IPS-18a (cell line): ENCODE results near the gene HID1.

Source experiments
- H3K27ac ChIP-seq: one replicate; pipeline ENCODE4 v1.5.1; 2013; ENCODE audit warnings: low read length
- H3K27me3 ChIP-seq: one replicate; pipeline ENCODE4 v1.6.1; 2013; ENCODE audit warnings: mild to moderate bottlenecking, low read length; ENCODE audit not compliant: control insufficient read depth, insufficient read depth
- H3K36me3 ChIP-seq: one replicate; pipeline ENCODE4 v1.6.1; 2013; ENCODE audit warnings: low read depth, low read length; ENCODE audit not compliant: control insufficient read depth
- H3K4me1 ChIP-seq: one replicate; pipeline ENCODE4 v1.6.1; 2013; ENCODE audit warnings: low read depth, low read length; ENCODE audit not compliant: control insufficient read depth
- H3K4me3 ChIP-seq: one replicate; pipeline ENCODE4 v1.5.1; 2013; ENCODE audit warnings: low read length
- H3K9ac ChIP-seq: one replicate; pipeline ENCODE4 v1.6.1; 2013; ENCODE audit warnings: mild to moderate bottlenecking, low read length, moderate library complexity
- H3K9me3 ChIP-seq: one replicate; pipeline ENCODE4 v1.6.1; 2013; ENCODE audit warnings: low read depth, low read length; ENCODE audit not compliant: control insufficient read depth

The HID1 gene, protein sequence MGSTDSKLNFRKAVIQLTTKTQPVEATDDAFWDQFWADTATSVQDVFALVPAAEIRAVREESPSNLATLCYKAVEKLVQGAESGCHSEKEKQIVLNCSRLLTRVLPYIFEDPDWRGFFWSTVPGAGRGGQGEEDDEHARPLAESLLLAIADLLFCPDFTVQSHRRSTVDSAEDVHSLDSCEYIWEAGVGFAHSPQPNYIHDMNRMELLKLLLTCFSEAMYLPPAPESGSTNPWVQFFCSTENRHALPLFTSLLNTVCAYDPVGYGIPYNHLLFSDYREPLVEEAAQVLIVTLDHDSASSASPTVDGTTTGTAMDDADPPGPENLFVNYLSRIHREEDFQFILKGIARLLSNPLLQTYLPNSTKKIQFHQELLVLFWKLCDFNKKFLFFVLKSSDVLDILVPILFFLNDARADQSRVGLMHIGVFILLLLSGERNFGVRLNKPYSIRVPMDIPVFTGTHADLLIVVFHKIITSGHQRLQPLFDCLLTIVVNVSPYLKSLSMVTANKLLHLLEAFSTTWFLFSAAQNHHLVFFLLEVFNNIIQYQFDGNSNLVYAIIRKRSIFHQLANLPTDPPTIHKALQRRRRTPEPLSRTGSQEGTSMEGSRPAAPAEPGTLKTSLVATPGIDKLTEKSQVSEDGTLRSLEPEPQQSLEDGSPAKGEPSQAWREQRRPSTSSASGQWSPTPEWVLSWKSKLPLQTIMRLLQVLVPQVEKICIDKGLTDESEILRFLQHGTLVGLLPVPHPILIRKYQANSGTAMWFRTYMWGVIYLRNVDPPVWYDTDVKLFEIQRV

DNA sequence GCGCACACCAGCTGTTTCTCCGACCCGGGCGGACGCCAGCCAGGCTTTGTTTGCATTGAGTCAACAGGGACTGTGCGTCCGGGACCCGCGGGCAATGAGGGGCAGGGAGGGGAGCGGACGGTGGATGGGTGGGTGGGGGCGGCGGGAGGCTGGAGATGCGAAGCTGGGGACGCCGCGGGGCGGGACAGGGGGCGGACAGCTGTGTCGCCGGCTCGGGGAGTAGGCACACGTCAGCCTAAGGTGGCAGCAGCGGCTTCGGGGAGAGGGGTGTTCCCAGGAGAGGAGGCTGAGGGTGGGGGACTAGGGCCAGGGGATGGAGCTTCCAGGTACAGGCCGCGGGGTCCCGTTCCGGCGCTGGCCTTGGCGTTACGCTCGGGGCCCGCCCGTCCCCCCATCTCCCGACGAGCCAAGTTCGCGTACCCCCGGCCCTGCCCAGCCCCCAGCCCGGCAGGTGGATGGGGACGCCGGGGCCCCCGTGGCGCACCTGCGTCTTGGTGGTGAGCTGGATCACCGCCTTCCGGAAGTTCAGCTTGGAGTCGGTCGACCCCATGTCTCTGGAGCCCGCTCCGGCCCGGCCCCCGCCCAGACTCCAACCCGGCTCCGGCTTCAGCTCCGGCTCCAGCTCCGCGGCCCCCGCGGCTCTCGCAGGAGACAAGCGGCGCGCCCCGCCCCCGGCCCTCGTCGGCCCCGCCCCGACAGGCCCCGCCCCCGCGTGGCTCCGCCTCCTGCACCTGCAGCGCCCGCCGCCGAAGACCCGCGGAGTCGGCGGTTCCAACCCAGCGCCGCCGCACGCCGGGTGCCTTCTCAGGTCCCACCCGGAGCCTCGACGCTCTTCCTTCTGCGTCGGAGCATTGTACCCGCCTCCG lies at the start of gene HID1:
TSS of gene HID1 (minus strand) at position 653 of the 866 bp plus-strand sequence. CDS start at position 550, 103 bp downstream.
- Histone ChIP-seq H3K9me3 (no peaks in the 10 kb centered on the region), H3K36me3 (no peaks in the 10 kb centered on the region), H3K27ac (no peak within 1 kb of the TSS), H3K9ac (no peak within 1 kb of the TSS), H3K27me3 (peaks cover 59% of the 10 kb centered on the region), H3K4me1 (peaks cover 6% of the 10 kb centered on the region), H3K4me3 (peak within 1 kb of the TSS; percentile 61)

DNA sequence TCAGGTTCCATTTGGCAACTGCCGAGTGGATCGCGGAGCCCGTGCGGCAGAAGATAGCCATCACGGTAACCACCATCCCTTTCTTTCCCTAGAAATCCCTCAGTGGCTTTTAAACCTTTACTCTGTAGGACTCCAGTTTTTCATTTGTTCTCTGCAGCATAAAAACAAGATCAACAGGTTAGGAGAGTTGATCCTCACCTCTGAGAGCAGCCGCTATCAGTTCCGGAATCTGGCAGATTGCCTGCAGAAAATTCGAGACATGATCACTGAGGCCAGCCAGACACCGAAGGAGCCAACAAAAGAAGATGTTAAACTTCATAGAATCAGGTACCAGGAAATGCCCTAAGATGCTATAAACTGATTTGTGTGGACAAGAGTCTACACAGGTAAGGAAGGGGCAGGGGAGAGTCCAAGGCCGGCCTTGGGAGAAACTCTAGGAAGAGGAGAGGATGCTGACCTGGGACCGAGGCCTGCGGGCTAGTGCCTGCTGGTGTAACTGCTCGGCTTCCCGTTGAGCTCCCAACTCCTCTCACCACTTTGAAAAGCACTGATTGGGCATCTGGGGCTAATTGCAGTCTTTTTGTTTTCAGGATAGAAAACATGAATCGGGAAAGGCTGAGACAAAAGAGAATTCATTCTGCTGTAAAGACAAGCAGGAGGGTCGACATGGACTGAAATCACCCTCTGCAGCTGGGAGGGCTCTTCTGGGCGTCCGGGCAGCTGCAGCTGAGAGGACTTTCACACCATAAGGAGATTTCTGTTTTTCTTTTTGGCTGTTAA lies 48.0 kb upstream of the HID1 start:
- Histone ChIP-seq H3K27me3 (no peaks in the 10 kb centered on the region), H3K4me3 (no peak overlapping the region), H3K9ac (no peak overlapping the region), H3K9me3 (no peaks in the 10 kb centered on the region), H3K4me1 (no peaks in the 10 kb centered on the region), H3K36me3 (peaks cover 26% of the 10 kb centered on the region), H3K27ac (no peak overlapping the region)

DNA sequence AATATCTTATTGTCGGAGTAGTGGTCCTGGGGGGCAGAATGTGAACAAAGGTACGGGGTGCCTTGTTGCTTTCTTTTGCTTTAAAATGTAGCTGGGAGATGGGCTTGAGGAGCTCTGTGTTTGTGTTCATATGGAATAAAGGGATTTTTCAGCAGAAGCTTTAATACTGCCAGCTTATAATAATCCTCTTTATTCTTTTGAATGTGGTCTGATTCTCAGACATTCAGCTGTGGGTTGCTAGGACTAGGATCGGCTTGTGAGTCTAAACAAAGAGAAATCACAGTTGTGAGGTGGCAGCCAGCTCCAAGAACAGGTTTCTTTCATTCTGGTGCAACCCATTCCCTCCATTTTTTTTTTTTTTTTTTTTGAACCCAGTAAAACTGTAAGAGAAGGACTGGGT lies 47.2 kb upstream of the HID1 start:
- peaks cover 26% of the 10 kb centered on the region for H3K36me3 ChIP-seq
- no peak overlapping the region for H3K9ac ChIP-seq
- H3K4me3 ChIP-seq = no peak overlapping the region
- H3K9me3 ChIP-seq = no peaks in the 10 kb centered on the region
- no peaks in the 10 kb centered on the region for H3K4me1 ChIP-seq
- H3K27me3 ChIP-seq = no peaks in the 10 kb centered on the region
- H3K27ac ChIP-seq = no peak overlapping the region

DNA sequence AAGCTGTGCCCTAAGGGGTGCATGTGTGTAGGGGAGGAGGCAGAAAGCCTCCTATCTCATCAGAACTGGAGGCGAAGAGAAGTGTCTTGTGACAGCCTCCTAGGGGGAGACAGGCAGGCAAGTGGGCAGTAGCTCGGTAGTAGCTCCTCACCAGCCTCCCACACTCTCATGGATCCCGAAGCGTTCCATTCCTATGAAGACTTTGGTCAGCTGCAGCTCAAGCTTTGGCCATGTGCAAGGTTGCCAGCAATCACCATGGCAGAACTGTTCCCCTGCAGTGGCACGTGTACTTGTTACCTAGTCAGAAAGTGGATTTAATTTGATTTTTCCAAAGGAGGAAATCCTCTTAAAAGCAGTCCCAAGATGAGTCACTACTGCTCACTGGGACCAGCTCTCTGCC lies 46.6 kb upstream of the HID1 start:
- Histone ChIP-seq H3K27me3 (no peaks in the 10 kb centered on the region), H3K4me1 (no peaks in the 10 kb centered on the region), H3K27ac (no peak overlapping the region), H3K36me3 (peaks cover 26% of the 10 kb centered on the region), H3K9me3 (no peaks in the 10 kb centered on the region), H3K4me3 (no peak overlapping the region), H3K9ac (no peak overlapping the region)

DNA sequence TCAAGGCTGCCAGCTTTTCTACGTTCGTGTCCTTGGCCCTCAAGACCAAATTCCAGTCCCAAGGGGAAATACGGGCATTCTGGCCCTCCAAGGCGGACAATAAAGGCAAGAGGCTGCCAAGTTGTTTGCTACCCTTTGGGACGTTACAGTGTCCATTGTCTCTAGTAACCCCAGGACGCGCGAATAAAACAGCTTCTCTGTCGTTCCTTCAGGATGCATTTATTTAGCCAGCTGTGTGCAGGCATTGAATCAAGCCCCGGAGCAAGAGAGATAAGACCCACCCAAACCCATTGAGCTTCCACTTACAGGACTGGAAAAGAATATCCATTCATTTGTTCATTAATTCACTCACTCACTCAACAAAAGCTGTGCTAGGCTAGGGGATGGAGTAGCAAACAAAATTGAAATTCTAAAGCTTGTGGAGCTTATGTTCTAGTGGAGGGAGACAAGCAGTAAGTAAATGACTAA lies 40.6 kb upstream of the HID1 start:
- Histone ChIP-seq H3K27ac (peak overlapping the region; percentile 28), H3K4me1 (peaks cover 15% of the 10 kb centered on the region), H3K4me3 (peak overlapping the region; percentile 73)

DNA sequence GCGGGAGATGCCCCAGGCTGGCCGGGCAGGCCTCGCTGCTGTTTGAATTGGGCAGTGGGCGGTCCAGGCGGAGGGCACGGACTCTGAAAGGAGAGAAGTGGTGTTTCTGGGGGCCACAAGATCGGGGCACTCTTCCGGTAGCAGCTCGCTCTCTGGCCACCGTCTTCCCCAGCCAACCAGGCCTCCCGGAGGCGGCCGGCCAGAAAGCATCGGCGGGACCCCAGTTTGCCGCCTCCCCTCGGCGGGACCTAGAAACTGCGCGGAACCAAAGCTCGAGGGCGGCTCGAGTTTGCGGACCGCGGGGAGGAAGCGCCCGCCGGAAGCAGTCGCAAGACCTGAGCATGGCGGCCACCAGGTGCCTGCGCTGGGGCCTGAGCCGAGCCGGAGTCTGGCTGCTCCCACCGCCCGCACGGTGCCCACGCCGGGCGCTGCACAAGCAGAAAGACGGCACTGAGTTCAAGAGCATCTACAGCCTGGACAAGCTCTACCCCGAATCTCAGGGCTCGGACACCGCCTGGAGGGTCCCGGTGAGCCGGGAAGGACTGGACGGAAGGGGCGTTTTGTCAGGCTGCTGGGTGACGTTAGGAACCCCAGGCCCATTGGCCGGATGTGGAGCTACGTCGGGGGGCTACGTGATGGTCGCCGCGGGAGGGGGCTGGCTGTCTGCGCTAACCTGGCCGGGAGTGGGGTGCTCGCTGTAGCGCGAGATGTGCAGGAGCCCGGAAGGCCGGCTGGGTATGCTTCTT lies 40.0 kb upstream of the HID1 start, which contains the start of gene MRPL58:
TSS of gene MRPL58 (plus strand) at position 325 of the 746 bp plus-strand sequence. CDS start at position 342, 17 bp downstream.
- peak within 1 kb of the TSS; percentile 85 for H3K9ac ChIP-seq
- peak within 1 kb of the TSS; percentile 70 for H3K27ac ChIP-seq
- peaks cover 5% of the 10 kb centered on the region for H3K36me3 ChIP-seq
- H3K27me3 ChIP-seq = no peaks in the 10 kb centered on the region
- H3K4me3 ChIP-seq = peak within 1 kb of the TSS; percentile 73
- H3K9me3 ChIP-seq = no peaks in the 10 kb centered on the region
- H3K4me1 ChIP-seq = peaks cover 15% of the 10 kb centered on the region

More for the DNA sequence above, 40.6 kb upstream of the HID1 start:
- Histone ChIP-seq H3K27me3 (no peaks in the 10 kb centered on the region), H3K9ac (peak overlapping the region; percentile 85), H3K9me3 (no peaks in the 10 kb centered on the region), H3K36me3 (peaks cover 5% of the 10 kb centered on the region)

DNA sequence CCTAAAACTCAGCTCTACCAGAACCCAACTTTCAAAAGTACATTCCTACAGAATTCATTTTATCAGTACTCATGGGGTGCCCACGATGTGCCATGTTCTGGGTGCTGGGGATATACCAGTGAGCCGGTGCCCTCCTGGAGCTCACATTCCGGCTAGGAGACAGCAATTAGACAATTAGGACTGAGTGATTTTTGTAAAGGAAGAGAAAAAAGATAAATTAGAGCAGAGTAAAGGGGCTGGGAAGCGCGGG lies 39.5 kb upstream of the HID1 start:
- Histone ChIP-seq H3K9ac (peak overlapping the region; percentile 85), H3K4me1 (peaks cover 15% of the 10 kb centered on the region), H3K9me3 (no peaks in the 10 kb centered on the region), H3K27ac (peak overlapping the region; percentile 70), H3K4me3 (peak overlapping the region; percentile 73), H3K36me3 (peaks cover 5% of the 10 kb centered on the region), H3K27me3 (no peaks in the 10 kb centered on the region)

DNA sequence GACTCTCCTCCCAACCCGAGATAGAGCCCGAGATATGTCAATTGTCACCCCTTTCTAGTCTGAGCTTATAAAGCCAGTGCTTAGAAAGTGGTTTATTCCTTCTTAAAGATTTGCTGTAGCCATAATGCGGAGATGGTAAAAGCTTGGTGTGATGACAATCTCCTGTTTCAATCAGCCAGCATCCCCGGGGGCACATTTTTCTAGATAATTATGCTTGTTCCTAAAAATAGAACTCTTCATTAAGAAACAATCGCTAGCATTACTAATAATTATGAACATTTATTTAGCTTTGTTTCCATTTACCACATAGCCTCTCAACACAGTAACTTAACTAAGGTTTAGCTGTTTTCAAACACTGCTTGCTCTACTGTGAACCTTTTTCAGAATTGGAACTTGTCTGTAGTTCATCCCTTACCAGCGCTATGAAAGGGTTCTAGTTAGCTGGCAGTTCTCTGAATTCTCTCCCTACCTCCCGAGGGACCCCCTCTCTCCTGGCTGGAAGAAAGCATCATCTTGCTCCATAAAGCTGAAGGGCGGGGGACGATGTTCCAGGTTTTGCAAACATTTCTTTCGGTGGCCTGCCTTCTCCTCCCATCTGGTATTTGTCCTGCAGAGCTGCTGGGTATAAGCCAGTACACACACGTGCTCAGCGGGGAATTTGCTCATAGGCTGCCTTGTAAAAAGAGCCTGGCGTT lies 39.0 kb upstream of the HID1 start:
- peaks cover under 1% of the 10 kb centered on the region for H3K36me3 ChIP-seq
- peaks cover 15% of the 10 kb centered on the region for H3K4me1 ChIP-seq
- H3K27me3 ChIP-seq = no peaks in the 10 kb centered on the region
- H3K4me3 ChIP-seq = peak overlapping the region; percentile 73
- H3K27ac ChIP-seq = peak overlapping the region; percentile 70
- no peaks in the 10 kb centered on the region for H3K9me3 ChIP-seq
- H3K9ac ChIP-seq = peak overlapping the region; percentile 85

DNA sequence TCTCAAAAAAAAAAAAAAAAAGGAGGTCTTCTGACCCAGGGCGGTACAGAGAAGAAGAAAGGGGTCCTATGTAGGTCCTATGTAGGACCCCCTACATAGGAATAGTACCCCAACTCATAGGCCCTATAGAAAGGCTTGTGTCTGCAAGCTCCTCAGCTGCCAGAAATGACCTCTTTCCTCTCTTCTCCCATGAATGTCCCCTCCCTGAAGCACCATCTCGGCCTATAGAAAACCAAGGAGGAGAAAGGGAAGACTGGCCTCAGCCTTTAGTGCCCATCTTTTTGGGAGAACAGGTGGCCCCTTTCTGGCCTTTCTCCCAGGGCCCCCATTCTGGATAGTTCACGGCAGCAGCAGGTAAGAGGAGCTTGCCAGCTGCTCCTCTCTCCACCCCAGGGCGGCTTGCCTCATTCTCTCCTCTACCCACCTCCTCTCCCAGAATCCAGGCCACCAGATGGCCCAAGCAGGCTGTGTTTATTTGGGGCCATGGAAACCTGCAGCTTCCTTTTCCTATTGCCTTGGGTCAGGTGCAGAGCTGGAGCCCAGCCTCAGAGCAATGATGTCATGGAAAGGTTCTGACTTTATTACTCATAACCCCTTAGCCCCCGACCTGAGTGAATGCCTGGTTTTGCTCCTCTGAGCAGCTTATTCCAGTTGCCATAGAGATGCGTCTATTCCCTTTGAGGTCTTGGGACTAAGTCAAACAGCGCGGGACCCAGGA lies 38.3 kb upstream of the HID1 start:
- Histone ChIP-seq H3K4me1 (peaks cover 15% of the 10 kb centered on the region), H3K27me3 (no peaks in the 10 kb centered on the region), H3K36me3 (no peaks in the 10 kb centered on the region), H3K9ac (no peak overlapping the region), H3K9me3 (no peaks in the 10 kb centered on the region), H3K4me3 (no peak overlapping the region), H3K27ac (no peak overlapping the region)
